OCI-LY1 (cell line): ENCODE results near the gene ADRB1.

Experiments
- EZH2 ChIP-seq: fragments of 200-600 bp; sonication (generic), shearing (Covaris generic); IDR thresholded peaks from 2 replicates; pipeline ENCODE4 v1.8.0; 2017; ENCODE audit warnings: borderline replicate concordance, mixed run types, mild to moderate bottlenecking, antibody characterized with exemption, low read length, moderate library complexity, mixed read lengths
- TF ChIP-seq, protein P1 (sequence below): fragments of 200-600 bp; sonication (generic), shearing (Covaris generic); IDR thresholded peaks from 2 replicates; pipeline ENCODE4 v1.5.1; 2017; ENCODE audit warnings: mild to moderate bottlenecking, antibody characterized with exemption, low read length, moderate library complexity, mixed read lengths

DNA sequence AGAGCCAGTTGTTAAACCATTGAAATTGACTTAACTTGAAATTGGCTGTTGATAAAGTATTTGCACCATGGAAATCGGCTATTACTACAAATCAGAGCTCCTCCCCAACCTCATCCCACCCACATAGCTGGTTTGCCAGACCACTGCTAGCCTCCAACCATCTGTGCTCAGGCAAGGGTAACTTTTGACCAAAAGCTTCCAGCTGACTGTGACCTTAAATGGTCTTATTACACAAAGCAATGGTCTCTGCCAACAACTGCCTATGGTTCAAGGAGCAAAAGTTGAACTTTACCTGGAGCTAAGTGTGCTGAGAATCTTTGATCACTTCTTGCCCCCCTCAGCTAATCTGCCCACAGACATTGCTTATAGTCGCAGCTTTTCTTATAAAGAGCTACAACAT, 48.5 kb upstream of the ADRB1 start:
- TF ChIP-seq, protein P1, sequence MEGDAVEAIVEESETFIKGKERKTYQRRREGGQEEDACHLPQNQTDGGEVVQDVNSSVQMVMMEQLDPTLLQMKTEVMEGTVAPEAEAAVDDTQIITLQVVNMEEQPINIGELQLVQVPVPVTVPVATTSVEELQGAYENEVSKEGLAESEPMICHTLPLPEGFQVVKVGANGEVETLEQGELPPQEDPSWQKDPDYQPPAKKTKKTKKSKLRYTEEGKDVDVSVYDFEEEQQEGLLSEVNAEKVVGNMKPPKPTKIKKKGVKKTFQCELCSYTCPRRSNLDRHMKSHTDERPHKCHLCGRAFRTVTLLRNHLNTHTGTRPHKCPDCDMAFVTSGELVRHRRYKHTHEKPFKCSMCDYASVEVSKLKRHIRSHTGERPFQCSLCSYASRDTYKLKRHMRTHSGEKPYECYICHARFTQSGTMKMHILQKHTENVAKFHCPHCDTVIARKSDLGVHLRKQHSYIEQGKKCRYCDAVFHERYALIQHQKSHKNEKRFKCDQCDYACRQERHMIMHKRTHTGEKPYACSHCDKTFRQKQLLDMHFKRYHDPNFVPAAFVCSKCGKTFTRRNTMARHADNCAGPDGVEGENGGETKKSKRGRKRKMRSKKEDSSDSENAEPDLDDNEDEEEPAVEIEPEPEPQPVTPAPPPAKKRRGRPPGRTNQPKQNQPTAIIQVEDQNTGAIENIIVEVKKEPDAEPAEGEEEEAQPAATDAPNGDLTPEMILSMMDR: no peak
- no peak for TF ChIP-seq EZH2
